Endothelial cell of hepatic sinusoid (primary cell): ENCODE measurements around the gene MCEMP1.

Experiments used
- in situ Hi-C: cut with HindIII; loops from 2 replicates; pipeline ENCODE4 v1.10.0; 2017; ENCODE audit warnings: low sequenced_read_pairs

MCEMP1 gene

DNA sequence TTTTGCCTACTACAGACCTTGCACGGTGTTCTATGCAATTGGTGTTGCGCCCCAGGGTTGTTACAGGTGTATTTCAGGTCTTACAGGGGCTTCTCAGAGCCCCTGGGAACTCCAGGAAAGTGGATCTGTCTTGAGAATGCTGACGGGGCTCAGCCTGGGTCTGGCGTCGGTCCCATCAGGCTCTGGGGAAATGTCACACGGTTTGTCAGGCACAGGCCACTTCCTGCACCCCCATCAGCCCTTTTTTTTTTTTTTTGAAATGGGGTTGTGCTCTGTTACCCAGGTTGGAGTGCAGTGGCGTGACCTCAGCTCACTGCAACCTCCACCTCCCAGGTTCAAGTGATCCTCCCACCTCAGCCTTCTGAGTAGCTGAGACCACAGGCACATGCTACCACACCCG lies 41.8 kb downstream of the MCEMP1 start:
- in situ Hi-C loops = no loop called here

DNA sequence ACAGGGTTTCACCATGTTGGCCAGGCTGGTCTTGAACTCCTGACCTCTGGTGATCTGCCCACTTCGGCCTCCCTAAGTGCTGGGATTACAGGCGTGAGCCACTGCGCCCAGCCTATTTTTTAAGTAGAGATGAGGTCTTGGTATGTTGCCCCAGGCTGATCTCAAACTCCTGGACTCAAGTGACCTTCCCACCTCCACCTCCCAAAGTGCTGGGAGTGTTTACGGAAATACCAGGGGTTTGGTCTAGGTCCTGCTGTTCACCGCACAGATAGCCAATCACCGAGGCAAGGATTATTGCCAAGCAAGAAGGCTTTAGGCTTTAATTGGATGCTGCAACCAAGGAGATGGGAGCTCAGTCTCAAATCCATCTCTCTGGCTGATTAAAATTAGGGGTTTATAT lies 43.5 kb downstream of the MCEMP1 start:
- in situ Hi-C loops = no loop called here

DNA sequence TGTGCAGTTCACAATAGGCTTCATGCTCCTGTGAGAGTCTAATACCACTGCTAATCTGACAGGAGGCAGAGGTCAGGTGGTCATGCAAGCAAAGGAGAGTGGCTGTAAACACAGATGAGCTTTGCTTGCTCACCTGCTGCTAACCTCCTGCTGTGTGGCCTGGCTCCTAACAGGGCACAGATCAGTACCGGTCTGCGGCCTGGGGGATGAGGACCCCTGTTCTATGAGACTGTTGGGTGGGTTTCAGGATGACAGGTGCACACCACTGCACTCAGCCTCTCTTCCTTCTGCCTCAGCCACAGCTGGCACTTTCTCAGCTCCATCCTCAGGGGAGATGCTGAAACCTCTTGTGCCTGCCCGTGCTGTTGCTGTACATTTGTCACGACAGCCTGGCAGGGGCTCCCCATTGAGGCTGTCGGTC lies 45.4 kb downstream of the MCEMP1 start:
- in situ Hi-C loops = no loop called here

DNA sequence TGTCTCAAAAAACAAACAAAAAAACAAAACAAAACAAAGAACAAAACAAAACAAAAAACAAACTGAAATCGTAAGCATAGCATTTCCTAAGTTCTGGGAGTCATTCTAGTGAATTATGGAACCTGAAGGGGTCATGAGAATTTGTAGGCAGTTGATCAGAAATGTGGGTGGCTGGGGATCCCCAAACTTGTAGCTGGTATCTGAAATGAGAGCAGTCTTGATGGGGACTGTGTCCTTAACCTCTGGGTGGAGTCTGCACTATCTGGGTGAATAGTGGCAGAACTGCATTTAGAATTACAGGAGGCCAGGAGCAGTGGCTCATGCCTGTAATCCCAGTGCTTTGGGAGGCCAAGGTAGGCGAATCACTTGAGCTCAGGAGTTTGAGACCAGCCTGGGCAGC lies 48.9 kb downstream of the MCEMP1 start:
- in situ Hi-C loops = no loop called here

DNA sequence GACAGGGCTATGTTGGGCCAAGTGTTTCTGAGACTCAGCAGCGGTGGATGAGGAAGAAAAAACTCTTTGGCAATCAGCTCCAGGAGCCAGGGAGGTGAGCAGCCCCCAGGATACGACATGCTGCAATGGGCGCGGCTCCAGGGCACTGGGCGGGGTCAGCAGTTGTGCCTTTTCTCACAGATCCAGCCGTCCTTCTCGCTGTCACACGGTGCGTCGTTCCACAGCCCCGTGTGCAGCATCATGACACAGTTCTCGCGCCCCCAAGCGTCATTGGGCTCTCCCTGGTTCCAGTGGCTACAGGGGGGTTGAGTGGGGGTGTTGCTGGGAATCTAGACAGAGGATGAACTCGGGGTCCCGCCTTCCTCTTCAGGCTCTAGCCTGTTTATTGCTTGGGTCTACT lies 52.3 kb downstream of the MCEMP1 start:
- in situ Hi-C loops = no loop called here
